NB4 (cell line): ENCODE results near the gene LHX4.

Experiments used
- MYC ChIP-seq: IDR thresholded peaks from 2 replicates; pipeline ENCODE4 v1.6.1; 2011; ENCODE audit warnings: low read depth, low read length
- POLR2A ChIP-seq: IDR thresholded peaks from 2 replicates; pipeline ENCODE4 v1.6.1; 2011; ENCODE audit warnings: mild to moderate bottlenecking; ENCODE audit not compliant: insufficient read length; ENCODE audit errors: extremely low read depth
- TF ChIP-seq, protein P1 (sequence below): IDR thresholded peaks from one replicate; pipeline ENCODE4 v1.5.1; 2012; ENCODE audit warnings: low read depth, low read length
- TF ChIP-seq, protein P2 (sequence below): IDR thresholded peaks from 2 replicates; pipeline ENCODE4 v1.6.1; 2011; ENCODE audit warnings: low read depth, low read length

DNA sequence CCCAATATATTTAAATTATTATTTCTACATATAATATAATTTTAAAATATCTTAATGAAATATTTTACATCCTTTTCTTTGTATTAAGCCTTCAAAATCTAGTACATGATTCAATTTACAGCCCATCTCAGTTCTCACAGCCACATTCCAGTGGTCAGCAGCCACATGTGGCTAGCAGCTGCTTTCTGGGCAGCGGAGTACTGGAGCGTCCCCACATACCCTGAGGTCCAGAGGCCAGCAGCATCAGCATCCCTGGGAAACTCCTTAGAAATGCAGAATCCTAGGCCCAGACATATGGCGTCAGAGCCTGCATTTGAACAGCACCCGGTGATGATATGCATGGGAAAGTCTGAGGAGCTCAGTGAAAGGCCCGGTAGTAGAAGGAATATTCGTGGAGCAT lies 8.6 kb upstream of the LHX4 start:
- TF ChIP-seq, protein P1, sequence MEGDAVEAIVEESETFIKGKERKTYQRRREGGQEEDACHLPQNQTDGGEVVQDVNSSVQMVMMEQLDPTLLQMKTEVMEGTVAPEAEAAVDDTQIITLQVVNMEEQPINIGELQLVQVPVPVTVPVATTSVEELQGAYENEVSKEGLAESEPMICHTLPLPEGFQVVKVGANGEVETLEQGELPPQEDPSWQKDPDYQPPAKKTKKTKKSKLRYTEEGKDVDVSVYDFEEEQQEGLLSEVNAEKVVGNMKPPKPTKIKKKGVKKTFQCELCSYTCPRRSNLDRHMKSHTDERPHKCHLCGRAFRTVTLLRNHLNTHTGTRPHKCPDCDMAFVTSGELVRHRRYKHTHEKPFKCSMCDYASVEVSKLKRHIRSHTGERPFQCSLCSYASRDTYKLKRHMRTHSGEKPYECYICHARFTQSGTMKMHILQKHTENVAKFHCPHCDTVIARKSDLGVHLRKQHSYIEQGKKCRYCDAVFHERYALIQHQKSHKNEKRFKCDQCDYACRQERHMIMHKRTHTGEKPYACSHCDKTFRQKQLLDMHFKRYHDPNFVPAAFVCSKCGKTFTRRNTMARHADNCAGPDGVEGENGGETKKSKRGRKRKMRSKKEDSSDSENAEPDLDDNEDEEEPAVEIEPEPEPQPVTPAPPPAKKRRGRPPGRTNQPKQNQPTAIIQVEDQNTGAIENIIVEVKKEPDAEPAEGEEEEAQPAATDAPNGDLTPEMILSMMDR = no peak
- TF ChIP-seq POLR2A (no peak), MYC (no peak)
- TF ChIP-seq, protein P2, sequence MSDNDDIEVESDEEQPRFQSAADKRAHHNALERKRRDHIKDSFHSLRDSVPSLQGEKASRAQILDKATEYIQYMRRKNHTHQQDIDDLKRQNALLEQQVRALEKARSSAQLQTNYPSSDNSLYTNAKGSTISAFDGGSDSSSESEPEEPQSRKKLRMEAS = no peak
